Cardiac fibroblast (primary cell): ENCODE measurements around the gene MYO7A.

Experiments used
- DNase-seq, 2 donors: peaks; one replicate each; pipeline versions ENCODE4 v3.0.0 to v3.0.0-alpha.2; 2010; ENCODE audit warnings: low read depth in 2 of 2
- H3K4me3 ChIP-seq, 2 donors: replicated peaks in 1 of 2; 1 replicate in 1 of 2; 2 replicates in 1 of 2; pipeline ENCODE4 v1.5.1; 2011; ENCODE audit warnings: low read depth in 2 of 2, low read length in 2 of 2, mild to moderate bottlenecking in 2 of 2, moderate library complexity in 1 of 2
- TF ChIP-seq, protein P1 (sequence below): IDR thresholded peaks from one replicate; pipeline ENCODE4 v1.5.1; 2011; ENCODE audit warnings: low read depth, mild to moderate bottlenecking, low read length, inconsistent platforms

The MYO7A gene

GRCh38 chr11:77112641-77113381 is 15.2 kb upstream of the MYO7A start:
- TF ChIP-seq, protein P1, sequence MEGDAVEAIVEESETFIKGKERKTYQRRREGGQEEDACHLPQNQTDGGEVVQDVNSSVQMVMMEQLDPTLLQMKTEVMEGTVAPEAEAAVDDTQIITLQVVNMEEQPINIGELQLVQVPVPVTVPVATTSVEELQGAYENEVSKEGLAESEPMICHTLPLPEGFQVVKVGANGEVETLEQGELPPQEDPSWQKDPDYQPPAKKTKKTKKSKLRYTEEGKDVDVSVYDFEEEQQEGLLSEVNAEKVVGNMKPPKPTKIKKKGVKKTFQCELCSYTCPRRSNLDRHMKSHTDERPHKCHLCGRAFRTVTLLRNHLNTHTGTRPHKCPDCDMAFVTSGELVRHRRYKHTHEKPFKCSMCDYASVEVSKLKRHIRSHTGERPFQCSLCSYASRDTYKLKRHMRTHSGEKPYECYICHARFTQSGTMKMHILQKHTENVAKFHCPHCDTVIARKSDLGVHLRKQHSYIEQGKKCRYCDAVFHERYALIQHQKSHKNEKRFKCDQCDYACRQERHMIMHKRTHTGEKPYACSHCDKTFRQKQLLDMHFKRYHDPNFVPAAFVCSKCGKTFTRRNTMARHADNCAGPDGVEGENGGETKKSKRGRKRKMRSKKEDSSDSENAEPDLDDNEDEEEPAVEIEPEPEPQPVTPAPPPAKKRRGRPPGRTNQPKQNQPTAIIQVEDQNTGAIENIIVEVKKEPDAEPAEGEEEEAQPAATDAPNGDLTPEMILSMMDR = no peak
- DNase-seq = no peak
- no peak overlapping the region for H3K4me3 ChIP-seq

DNA sequence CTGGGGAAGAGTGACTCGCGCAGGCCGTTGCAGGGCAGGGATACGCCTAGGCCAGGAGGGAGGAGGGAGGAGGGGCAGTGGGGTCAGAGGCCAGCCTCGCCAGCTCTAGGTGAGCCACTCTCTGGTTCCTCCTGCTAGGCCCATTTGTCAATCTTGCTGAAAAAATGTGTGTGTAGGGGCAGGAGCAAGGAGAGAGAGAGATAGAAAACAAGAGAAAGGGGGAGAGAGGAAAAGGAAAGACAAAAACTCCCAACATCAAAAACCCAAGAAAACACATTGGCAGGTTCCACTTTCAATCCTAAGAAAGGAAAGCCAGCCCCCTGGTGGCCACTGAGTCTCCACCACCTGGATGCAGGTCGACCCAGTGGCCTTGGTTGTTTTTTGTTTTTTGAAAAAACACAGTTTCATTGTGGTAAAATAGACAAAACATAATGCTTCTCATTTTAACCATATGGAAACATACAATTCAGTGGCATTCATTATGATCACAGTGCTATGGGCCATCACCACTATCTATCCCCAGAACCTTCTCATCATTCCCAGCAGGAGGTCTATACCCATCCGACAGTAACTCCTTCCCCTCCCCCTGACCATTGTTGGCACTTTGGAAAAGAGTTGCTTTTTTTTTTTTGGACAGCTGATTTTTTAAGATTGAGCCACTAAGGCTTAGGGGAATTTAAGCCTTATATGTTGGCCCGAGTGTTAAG is 14.5 kb upstream of the MYO7A start:
- H3K4me3 ChIP-seq = no peak overlapping the region
- peak; percentile 46 to 55 for DNase-seq
- TF ChIP-seq, protein P1 = peak; percentile 64

DNA sequence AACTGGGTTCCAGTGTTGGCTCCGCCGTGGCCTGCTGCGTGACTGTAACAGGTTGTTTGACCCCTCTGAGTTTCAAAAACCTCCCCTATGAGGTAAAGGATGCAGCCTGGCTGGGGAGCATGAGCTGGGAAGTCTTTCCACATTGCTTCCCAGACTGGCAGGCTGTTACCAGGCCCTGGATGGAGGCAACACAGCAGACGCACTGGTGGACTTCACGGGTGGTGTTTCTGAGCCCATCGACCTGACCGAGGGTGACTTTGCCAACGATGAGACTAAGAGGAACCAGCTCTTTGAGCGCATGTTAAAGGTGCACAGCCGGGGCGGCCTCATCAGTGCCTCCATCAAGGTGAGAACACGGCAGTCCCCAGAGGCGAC is 14.0 kb upstream of the MYO7A start:
- no peak overlapping the region for H3K4me3 ChIP-seq
- no peak for DNase-seq
- TF ChIP-seq, protein P1 = no peak

DNA sequence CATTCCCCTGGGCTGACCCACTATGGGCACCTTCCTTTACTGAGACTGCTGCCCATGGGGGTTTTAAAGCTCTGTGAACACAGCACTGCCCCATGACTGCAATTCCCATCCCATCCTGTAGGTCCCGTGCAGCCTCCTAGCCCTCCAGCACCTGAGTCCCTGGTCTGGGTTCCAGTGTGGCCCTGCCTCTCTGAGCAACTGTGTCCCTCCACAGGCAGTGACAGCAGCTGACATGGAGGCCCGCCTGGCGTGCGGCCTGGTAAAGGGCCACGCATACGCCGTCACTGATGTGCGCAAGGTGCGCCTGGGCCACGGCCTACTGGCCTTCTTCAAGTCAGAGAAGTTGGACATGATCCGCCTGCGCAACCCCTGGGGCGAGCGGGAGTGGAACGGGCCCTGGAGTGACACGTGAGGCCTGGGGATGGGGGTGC is 12.8 kb upstream of the MYO7A start:
- H3K4me3 ChIP-seq = no peak overlapping the region
- TF ChIP-seq, protein P1 = peak; percentile 32
- DNase-seq = no peak

DNA sequence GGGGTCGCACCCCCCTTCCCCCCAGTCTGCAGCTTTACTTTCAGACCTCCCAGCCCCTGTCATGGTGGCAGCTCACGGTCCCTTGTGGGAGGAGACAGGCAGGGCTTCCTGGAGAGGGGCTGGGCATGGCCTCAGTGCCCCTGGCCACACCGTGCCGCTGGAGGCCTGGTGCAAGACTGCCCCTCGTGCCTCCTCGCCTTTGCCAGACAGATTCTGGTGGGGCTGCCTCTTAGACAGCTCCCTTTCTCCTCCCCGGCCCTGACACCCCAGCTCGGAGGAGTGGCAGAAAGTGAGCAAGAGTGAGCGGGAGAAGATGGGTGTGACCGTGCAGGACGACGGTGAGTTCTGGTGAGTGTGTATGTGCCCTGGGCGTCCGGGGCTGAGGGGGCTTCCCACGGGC is 12.1 kb upstream of the MYO7A start:
- TF ChIP-seq, protein P1 = no peak
- no peak overlapping the region for H3K4me3 ChIP-seq
- DNase-seq = no peak

- TF ChIP-seq, protein P1 = no peak
These were observed 10.6 kb upstream of the MYO7A start for GRCh38 chr11:77117492-77117891.

More at GRCh38 chr11:77117492-77117891, 10.6 kb upstream of the MYO7A start:
- DNase-seq = no peak
- H3K4me3 ChIP-seq = no peak overlapping the region
